GM10248 (cell line): ENCODE measurements around the gene TSHR.
"Not testable (repeated sequence)": the region's sequence is repeated elsewhere in the genome, so short reads cannot be mapped to it uniquely, and the experiment has no call there.

ENCODE experiments used
- CTCF ChIA-PET: fragments of 300-600 bp; sonication (Branson Sonifier 250); formaldehyde crosslinking; extraction: SDS; loops from one replicate; lab custom pipeline; 2021; ENCODE audit warnings: antibody characterized with exemption; lab: Yijun Ruan, JAX
- POLR2A ChIA-PET: fragments of 350-650 bp; sonication (Branson Sonifier 250); formaldehyde crosslinking; extraction: SDS; loops from one replicate; lab custom pipeline; 2020; ENCODE audit warnings: antibody characterized with exemption; lab: Yijun Ruan, JAX
- DNase-seq: peaks from one replicate; pipeline ENCODE4 v3.0.0; 2012; ENCODE audit errors: extremely low spot score
- TF ChIP-seq, protein P1 (sequence below): IDR thresholded peaks from 2 replicates; pipeline ENCODE4 v1.5.1; 2012; ENCODE audit warnings: mild to moderate bottlenecking, low read depth; ENCODE audit errors: extremely low read depth, missing control alignments, control extremely low read depth

Gene TSHR

GRCh38 chr14:81006266-81006665, 50.8 kb downstream of the TSHR start:
- POLR2A ChIA-PET, result no interaction called here

DNA sequence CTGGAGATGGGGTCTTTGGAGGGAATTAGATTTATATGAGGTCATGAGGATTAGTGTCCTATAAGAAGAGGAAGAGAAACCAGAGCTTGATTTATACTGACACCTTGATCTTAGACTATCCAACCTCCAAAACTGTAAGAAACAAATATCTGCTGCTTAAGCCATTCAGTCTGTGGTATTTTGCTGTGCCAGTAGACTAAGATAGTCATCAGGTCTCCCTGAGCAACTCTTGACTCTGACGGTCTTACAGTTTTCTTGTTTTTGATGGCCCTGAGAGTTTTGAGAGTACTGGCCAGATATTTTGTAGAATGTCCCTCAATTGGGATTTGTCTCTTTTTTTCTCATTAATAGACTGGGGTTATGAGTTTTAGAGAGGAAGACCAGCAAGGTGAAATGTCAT, 51.7 kb downstream of the TSHR start:
- ChIA-PET POLR2A (no interaction called here), CTCF (interaction anchor here (1.5 kb wide), 1 partner anchor 11 kb away, joined by 3 read pairs; no protein-coding TSS in a partner anchor)
- TF ChIP-seq, protein P1, sequence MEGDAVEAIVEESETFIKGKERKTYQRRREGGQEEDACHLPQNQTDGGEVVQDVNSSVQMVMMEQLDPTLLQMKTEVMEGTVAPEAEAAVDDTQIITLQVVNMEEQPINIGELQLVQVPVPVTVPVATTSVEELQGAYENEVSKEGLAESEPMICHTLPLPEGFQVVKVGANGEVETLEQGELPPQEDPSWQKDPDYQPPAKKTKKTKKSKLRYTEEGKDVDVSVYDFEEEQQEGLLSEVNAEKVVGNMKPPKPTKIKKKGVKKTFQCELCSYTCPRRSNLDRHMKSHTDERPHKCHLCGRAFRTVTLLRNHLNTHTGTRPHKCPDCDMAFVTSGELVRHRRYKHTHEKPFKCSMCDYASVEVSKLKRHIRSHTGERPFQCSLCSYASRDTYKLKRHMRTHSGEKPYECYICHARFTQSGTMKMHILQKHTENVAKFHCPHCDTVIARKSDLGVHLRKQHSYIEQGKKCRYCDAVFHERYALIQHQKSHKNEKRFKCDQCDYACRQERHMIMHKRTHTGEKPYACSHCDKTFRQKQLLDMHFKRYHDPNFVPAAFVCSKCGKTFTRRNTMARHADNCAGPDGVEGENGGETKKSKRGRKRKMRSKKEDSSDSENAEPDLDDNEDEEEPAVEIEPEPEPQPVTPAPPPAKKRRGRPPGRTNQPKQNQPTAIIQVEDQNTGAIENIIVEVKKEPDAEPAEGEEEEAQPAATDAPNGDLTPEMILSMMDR, result no peak
- no peak for DNase-seq

More at GRCh38 chr14:81006266-81006665, 50.8 kb downstream of the TSHR start:
- TF ChIP-seq, protein P1, result no peak
- no peak for DNase-seq
- CTCF ChIA-PET, result interaction anchor here (1.5 kb wide), 1 partner anchor 10 kb away, joined by 3 read pairs; no protein-coding TSS in a partner anchor

DNA sequence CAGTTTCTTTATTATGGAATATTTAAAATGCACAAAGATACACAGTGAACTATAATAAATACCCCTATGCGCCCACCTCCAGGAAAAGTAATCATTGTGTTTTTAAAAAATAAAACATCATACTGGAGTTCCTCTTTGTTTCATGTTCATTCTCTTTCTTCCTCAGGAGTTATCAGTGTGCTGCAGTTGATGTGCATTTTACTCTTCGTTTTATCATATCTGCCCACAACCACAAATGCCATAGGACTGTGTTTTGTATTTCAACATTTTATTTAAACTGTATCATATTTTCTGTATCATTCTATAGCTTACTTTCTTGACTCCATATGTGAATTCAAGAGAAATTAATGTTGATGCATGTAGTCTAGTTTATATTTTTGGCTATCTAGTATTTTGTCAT, 53.9 kb downstream of the TSHR start:
- ChIA-PET POLR2A (no interaction called here), CTCF (interaction anchor here (1.1 to 2.1 kb wide), 5 partner anchors 9 to 155 kb away, joined by 3 to 11 read pairs (median 3); no protein-coding TSS in a partner anchor)
- no peak for DNase-seq
- TF ChIP-seq, protein P1, result no peak

- POLR2A ChIA-PET, result no interaction called here
- no peak for DNase-seq
- CTCF ChIA-PET, result interaction anchor here (1.0 kb wide), 1 partner anchor 31 kb away, joined by 3 read pairs; no protein-coding TSS in a partner anchor
- TF ChIP-seq, protein P1, result no peak
Observed at GRCh38 chr14:81018251-81018650, 62.8 kb downstream of the TSHR start.

- POLR2A ChIA-PET, result no interaction called here
- TF ChIP-seq, protein P1, result no peak
- no peak for DNase-seq
- CTCF ChIA-PET, result interaction anchor here (1.0 kb wide), 1 partner anchor 31 kb away, joined by 3 read pairs; no protein-coding TSS in a partner anchor
Observed at GRCh38 chr14:81018684-81019083, 63.3 kb downstream of the TSHR start.

- DNase-seq, CTCF ChIA-PET, POLR2A ChIA-PET: not testable (repeated sequence)
Observed at GRCh38 chr14:81019113-81019512, 63.7 kb downstream of the TSHR start.

DNA sequence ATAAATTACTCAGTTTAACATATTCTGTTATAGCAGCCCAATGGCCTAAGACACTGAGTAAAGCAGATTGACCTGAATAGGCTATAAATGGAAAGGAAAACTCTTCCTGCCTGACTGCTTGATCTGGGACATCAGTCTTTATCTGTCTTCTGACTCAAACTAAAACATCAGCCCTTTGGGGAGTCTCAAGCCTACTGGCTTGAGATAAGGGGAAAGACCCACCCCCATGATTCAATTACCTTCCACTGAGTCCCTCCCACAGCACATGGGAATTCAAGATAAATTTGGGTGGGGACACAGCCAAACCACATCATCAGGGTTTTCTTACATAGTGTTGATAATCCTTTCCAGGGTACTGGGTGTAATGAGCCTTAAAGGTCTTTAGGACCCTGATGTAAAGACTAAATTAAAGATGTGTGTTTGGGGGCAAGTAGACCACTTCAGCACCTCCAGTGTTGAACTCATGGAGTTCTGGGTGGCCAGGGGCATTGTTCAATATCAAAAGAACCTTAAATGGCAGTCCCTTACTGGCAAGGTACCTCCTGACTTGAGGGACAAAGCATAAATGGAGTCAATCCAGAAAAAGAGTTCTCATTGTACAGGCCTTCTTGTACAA, 67.8 kb downstream of the TSHR start:
- CTCF ChIA-PET, result no interaction called here
- TF ChIP-seq, protein P1, result no peak
- no peak for DNase-seq
- POLR2A ChIA-PET, result no interaction called here
